Breast epithelium (tissue), 3 donors: ENCODE results near the gene CORO7.

Experiments used
- CTCF ChIP-seq, 3 donors: fragments of 450-650 bp; IDR thresholded peaks; one replicate each; pipeline ENCODE4 v1.5.1; 2016 to 2017; ENCODE audit warnings: antibody characterized with exemption in 3 of 3, mild to moderate bottlenecking in 3 of 3, moderate library complexity in 3 of 3
- POLR2A ChIP-seq: fragments of 450-650 bp; IDR thresholded peaks from one replicate; pipeline ENCODE4 v1.6.1; 2016; ENCODE audit warnings: antibody characterized with exemption, mild to moderate bottlenecking, moderate library complexity
- POLR2AphosphoS5 ChIP-seq, 3 donors: sonication (generic); formaldehyde crosslinking; IDR thresholded peaks; one replicate each; pipeline ENCODE4 v1.6.1; 2017; ENCODE audit warnings: antibody characterized with exemption in 3 of 3

GRCh38 chr16:4450430-4450829, 34.0 kb upstream of the CORO7 start:
- TF ChIP-seq CTCF (IDR thresholded peaks at IDR 0.05): no peak
- no peak for TF ChIP-seq POLR2A
- no peak for TF ChIP-seq POLR2AphosphoS5 (IDR thresholded peaks at IDR 0.05)
